SK-N-DZ (cell line): ENCODE measurements around the gene ZNF143. TPM values are rescaled to one million over a fixed set of nuclear protein-coding genes. Genes with fewer than 3 reads are reported as not detected.
A peak's percentile ranks its signal among the peaks of the same experiment; 100 is the strongest.
"Not testable (repeated sequence)": the region's sequence is repeated elsewhere in the genome, so short reads cannot be mapped to it uniquely, and the experiment has no call there.

Experiments used
- DNase-seq: peaks from one replicate; pipeline ENCODE4 v3.0.0-alpha.2; 2015; ENCODE audit warnings: low spot score
- polyA plus RNA-seq, 2 experiments: library from polyadenylated mRNA; depleted of rRNA; stranded (reverse); fragments of >200 nt; gene quantifications; 2 replicates each; pipeline ENCODE4 v1.2.3, GENCODE V29; 2014

The ZNF143 gene
- 19.3 and 23.8 TPM in 2 replicates for polyA plus RNA-seq (2014; cell fraction: cytosol; rRNA removed)
- 14.7 and 23.3 TPM in 2 replicates for polyA plus RNA-seq (2014; cell fraction: nucleus; rRNA removed)

DNA sequence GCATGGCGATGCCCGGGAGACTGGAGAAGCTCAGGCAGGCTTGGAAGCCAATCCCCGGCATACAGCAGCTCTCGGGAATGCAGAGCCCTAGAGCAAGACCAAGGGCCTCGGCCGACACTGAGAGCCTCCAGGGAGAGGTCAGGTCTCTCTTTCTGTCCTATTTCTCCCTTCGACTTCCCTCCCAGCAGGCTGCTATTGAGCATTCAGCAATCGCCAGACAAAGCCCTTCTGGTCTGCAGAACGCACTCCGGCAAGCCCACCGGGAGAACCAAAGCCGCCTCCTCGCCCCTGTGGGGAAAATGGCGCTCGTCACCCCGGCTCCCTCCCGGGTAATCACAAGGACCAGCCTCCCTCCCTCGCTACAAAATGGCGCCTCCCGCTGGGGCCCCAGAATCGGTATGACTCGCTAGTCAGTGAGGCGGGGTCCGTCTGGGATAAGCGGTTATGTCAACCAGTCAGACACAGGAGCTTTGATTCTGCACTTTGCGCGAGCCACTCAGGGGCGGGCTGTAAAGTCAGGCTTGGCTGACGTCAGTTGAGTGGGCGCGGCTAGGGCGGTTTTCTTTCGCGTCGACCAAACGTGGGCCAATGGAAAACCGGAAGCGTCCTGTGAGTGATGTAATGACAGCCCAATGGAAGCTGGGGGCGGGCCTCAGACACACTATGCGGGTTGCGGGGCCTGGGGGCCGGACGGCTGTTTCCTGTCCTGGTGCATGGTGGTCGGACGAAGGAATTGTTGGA, at the start of gene ZNF143:
Gene ZNF143, plus strand, starts transcription at position 691 of the 741 bp plus-strand sequence. CDS start 10,297 bp downstream, outside the sequence.
- DNase-seq, result peak; percentile 100

DNA sequence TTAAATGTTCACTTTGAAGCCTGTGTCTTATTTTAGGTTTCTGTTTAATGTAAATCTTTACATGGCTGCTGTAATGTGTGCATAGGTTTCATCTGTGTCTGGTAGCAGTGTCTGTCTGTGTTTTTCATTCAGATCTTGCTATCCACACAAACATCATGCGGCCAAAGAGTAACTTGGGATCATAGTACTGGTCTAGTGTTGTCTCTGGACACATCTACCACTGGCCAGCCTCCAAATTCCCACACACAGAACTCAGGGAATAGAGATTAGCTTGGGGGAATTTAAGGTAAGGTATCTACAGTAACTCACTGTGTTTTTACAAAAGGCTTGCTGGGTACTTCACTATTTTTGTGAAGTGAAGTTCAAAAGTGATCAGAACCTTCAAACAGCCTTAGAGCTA, 32.1 kb upstream of the ZNF143 start:
- DNase-seq, result no peak

- DNase-seq, result no peak
Observed at GRCh38 chr11:9438611-9439010, 22.2 kb upstream of the ZNF143 start.

DNA sequence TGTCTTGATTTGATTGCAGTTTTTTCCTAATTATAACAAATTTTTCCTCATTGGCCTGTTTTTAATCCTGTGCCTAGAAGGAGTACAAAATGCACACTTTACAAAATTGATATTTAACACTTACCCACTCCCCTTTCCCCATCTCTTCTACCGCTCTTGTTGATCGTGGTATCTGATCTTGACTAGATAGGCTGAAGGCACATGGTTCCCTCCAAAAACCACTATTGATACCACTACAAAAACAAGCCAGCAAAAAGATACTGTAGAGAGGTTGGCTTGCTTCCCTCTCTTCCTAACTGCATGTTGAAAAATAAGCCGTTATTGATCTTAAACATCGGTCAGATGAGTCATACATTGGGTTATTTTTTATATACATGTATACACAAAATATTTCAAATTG, 14.6 kb upstream of the ZNF143 start:
- DNase-seq, result no peak

DNA sequence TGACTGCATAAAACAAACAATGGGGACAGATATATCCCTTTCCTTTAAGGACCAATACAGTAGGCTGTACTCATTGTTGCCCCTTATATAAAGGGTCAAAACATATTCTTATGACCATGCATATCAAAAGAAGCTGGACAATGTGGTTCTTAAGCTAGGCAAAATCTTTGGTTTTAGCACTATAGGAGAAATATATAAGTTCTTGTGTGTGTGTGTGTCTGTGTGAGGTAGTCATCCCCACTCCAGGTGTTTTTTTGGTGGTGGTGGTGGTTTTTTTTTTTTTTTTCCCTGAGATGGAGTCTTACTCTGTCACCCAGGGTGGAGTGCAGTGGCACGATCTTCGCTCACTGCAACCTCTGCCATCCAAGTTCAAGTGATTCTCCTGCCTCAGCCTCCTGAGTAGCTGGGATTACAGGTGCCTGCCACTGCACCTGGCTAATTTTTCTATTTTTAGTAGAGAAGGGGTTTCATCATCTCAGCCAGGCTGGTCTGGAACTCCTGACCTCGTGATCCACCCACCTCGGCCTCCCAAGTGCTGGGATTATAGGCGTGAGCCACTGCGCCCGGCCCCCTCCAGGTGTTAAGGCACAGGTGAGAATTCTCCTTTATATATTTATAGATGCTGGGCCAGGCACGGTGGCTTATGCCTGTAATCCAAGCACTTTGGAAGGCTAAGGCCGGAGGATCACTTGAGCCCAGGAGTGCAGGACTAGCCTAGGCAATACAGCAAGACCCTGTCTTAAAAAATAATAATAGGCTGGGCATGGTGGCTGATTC, 12.0 kb upstream of the ZNF143 start:
- DNase-seq, result no peak

- not testable (repeated sequence) for DNase-seq
Observed at GRCh38 chr11:9452023-9452422, 8.8 kb upstream of the ZNF143 start.

DNA sequence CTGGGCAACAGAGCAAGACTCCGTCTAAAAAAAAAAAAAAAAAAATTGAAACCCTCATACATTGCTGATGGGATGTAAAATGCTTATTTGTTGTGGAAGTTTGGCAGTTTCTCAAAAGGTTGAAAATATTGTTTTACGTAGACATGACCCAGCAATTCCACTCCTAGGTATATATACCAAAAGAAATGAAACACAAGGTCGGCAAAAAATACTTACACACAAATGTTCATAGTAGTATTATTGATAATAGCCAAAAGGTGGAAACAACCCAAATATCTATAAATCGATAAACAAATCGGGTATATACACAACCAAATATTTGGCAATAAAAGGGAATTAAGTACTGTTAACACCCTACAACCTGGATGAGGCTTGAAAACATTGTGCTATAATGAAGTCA, 5.1 kb upstream of the ZNF143 start:
- no peak for DNase-seq

DNA sequence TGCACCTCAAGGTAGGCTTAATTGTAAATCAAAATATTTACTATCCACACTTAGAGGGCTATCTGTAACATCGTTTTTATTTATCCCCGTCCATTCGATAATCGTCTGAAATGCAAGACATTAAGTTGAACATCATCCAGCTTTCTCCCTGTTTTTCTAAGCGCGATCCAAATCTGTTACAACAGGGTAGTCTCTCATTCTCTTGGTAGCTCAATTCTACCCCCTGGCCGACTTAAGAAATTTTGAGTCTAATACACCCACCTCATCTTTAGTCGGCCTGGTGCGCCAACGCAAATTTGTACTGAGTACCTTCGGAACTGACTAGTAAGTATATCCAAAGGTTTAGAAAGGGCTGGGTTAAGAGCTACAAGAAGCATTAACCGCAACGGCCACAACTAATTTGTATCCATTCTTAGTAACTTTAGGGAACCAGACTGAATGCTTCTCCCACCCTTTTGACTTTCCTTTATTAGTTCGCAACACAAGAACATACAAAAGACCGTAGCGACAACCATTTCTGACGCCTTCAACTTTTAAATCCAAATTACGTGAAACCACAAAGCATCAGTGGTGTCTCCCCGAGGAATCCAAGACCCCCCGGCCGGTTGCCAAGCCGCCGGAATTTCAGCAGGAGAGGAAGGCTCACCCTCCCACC, 1.0 kb upstream of the ZNF143 start:
- peak; percentile 42 for DNase-seq

GRCh38 chr11:9461063-9461759, 399 bp downstream of the ZNF143 start:
- peak; percentile 93 for DNase-seq

DNA sequence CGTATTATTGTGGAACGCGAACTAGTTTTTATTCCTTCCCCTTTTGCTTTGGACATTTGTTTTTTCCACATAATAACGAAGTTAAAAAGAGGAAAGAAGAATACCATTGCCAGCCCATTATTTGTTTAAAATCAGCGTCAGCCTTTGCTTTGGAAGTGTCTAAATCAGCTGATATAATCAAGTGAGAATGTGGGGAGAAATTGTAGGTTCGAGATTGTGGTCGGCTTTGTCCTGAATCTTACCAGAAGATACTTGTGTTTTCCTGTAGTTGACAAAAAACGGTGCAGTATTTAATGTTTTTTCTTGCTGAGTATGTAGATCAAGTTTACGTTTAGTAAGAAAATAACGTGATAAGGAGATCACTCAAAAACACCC, 935 bp downstream of the ZNF143 start:
- DNase-seq, result peak; percentile 22

DNA sequence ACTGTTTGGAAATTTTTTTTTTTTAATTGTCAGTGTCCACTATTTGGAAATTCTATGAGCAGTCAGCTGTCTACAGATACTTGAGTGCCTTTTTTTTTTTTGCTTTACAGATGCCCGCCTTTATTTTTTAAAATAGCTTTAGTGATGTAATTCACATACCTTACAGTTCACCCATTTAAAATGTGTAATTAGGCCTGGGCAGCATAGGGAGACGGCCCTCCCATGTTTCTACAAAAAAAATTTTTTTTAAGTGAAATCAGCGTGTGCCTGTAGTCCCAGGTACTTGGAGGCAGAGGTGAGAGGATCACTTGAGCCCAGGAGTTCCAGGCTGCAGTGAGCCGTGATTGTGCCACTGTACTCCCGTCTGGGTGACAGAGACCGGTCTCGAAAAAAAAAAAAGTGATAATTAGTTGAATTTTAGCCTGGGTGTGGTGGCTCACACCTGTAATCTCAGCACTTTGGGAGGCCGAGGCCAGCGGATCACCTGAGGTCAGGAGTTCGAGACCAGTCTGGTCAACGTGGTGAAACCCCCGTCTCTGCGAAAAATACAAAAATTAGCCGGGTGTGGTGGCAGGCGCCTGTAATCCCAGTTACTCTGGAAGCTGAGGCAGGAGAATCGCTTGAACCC, 1.5 kb downstream of the ZNF143 start:
- no peak for DNase-seq

GRCh38 chr11:9462806-9463537, 2.2 kb downstream of the ZNF143 start:
- DNase-seq, result no peak

GRCh38 chr11:9470765-9471164, 10.0 kb downstream of the ZNF143 start:
- no peak for DNase-seq

DNA sequence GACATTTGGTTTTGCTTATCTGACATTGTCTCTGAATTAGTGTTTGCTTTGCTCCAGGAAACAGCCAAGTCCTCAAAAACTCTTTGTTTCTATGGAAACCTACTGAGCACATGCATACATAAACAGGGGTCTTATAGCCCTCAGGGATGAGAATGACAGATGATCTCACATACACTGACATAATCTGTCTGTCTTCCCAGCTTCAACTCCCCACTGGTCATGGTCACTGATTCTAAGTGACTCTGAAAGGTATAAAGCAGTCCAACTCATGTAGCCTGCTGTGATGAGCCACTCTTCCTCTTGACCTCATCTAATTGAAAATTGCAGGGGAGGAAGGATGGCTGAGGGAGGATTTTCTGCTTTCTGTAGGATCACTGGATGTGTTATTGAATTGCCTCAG, 12.6 kb downstream of the ZNF143 start:
- no peak for DNase-seq

GRCh38 chr11:9479899-9480298, 19.1 kb downstream of the ZNF143 start:
- no peak for DNase-seq

- no peak for DNase-seq
Observed at GRCh38 chr11:9489080-9489765, 28.4 kb downstream of the ZNF143 start.

GRCh38 chr11:9490376-9490775, 29.6 kb downstream of the ZNF143 start:
- no peak for DNase-seq

DNA sequence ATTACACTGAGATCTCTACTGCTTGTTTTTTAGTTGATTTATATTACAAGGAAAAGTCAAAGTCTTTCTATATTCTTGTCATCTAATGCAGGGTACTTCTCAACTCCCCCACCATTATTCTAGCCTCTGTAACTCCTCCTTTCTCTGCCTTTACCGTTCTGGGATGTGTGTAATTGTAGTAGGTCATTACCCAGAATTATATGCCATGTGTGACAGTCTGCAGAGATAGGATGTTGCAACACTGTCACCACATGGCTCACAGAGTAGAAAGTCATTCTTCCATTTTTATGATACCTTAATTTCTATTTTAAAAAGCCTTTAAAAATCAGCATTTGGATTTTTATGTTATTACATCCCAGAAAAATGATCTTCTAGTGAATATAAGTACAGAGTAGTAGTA, 32.7 kb downstream of the ZNF143 start:
- DNase-seq, result no peak

- no peak for DNase-seq
Observed at GRCh38 chr11:9494316-9494715, 33.5 kb downstream of the ZNF143 start.
